KOPT-K1 (cell line): ENCODE data around the gene KRTAP19-4.
"Not testable (repeated sequence)": the region's sequence is repeated elsewhere in the genome, so short reads cannot be mapped to it uniquely, and the experiment has no call there.

Experiments used
- H3K27ac ChIP-seq: fragments of 200-600 bp; sonication (generic); 2 replicates; pipeline ENCODE4 v1.5.1; 2016; ENCODE audit warnings: antibody characterized with exemption, mild to moderate bottlenecking, low read depth, low read length; ENCODE audit not compliant: poor library complexity, severe bottlenecking
- H3K36me3 ChIP-seq: fragments of 200-600 bp; sonication (generic); 2 replicates; pipeline ENCODE4 v1.5.1; 2017; ENCODE audit warnings: antibody characterized with exemption, mild to moderate bottlenecking, low read length, moderate library complexity; ENCODE audit not compliant: insufficient read depth
- H3K9me3 ChIP-seq: fragments of 200-600 bp; sonication (generic); 2 replicates; pipeline ENCODE4 v1.5.1; 2017; ENCODE audit warnings: antibody characterized with exemption, low read length, mild to moderate bottlenecking; ENCODE audit not compliant: insufficient read depth, poor library complexity, severe bottlenecking

KRTAP19-4 gene, protein sequence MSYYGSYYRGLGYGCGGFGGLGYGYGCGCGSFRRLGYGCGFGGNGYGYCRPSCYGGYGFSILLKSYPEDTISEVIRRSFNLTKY

DNA sequence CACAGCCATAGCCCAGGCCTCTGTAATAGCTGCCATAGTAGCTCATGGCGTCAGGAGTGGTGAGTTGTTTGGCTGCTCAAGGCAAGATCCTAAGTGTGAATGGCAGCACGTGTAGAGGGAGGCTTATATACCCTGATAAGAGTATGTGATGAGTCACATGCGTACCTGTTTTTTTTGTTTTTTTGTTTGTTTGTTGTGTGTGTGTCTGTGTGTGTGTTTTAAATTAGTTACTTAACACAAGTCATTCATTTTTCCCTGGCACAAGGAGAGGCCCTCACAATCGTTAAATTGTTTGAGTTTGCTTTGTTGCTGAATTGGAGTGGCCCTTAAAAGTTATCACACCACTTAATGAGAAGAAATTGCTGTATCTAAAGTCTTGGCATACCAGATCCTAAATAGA, at the start of gene KRTAP19-4:
Gene KRTAP19-4, minus strand, starts transcription at position 101 of the 400 bp plus-strand sequence. Its CDS starts 55 bp downstream, at position 46.
- H3K36me3 ChIP-seq = no peaks in the 10 kb centered on the region
- no peaks in the 10 kb centered on the region for H3K9me3 ChIP-seq
- no peak within 1 kb of the TSS for H3K27ac ChIP-seq

DNA sequence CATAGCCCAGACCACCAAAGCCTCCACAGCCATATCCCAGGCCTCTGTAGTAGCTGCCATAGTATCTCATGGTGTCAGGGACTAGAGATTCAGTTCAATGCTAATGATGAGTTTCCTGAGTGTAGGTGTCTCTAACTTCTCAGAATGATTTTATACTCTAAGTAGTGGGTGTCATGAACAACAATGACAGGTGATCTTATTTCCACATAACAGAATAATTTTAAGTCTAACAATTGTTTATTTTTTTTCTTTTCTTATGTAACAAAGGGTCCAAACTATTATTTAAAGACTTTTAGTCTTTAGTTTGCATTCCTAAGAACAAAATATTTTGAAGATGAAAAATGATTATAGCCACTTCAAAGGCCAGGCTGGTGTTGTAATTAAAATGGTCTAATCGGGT, 44.8 kb upstream of the KRTAP19-4 start, which contains the start of gene KRTAP19-6:
Gene KRTAP19-6, minus strand, starts transcription at position 101 of the 400 bp plus-strand sequence. Its CDS starts 31 bp downstream, at position 70.
- Histone ChIP-seq H3K36me3 (no peaks in the 10 kb centered on the region), H3K27ac (no peak within 1 kb of the TSS), H3K9me3 (no peaks in the 10 kb centered on the region)

DNA sequence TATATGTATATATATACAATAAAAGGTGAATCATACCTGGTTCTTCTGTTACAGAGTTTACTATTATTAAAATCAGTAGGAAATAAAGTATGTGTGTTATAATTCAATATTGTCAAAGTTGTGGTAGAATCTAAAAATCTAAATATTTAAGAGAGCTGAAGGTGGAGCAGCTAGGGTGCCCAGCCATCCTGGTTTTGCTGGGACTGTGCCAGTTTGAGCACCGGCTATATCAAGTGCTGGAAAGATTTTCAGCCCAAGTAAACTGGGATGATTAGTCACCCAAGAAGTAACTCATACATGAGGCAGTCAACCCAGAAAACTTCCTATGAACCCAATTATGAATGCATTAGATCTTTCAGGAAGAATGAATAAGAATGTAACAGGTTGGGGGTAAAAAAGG, 21.9 kb upstream of the KRTAP19-4 start:
- H3K27ac ChIP-seq = no peak overlapping the region
- H3K36me3 ChIP-seq = no peaks in the 10 kb centered on the region
- no peaks in the 10 kb centered on the region for H3K9me3 ChIP-seq

- Histone ChIP-seq H3K9me3 (no peaks in the 10 kb centered on the region), H3K27ac (no peak overlapping the region), H3K36me3 (no peaks in the 10 kb centered on the region)
Measured at GRCh38 chr21:30515681-30516080, 18.7 kb upstream of the KRTAP19-4 start.

DNA sequence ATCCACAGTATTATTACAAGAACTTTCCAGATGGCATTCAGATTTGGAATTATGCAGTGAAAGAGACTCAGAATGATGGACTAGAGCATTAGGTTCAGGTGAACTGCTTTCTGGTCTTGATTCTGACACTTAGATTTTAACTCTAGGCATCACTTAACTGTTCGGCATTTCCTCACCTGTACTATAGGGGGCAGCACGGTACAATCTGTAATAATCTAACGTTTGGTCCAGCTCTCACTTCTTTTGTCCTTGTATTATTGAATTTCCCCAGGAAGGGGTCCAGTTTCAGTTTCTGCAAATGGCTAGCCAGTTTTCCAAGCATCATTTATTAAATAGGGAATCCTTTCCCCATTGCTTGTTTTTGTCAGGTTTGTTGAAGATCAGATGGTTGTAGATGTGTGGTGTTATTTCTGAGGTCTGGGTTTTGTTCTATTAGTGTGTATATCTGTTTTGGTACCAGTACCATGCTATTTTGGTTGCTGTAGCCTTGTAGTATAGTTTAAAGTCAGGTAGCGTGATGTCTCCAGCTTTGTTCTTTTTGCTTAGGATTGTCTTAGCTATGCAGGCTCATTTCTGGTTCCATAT, 8.7 kb upstream of the KRTAP19-4 start:
- H3K27ac ChIP-seq, H3K36me3 ChIP-seq, H3K9me3 ChIP-seq: not testable (repeated sequence)

GRCh38 chr21:30502041-30502440, 5.1 kb upstream of the KRTAP19-4 start, which contains the start of gene KRTAP19-5:
TSS of gene KRTAP19-5 (minus strand) at chr21:30502141. CDS start at chr21:30502090, 51 bp downstream.
- no peaks in the 10 kb centered on the region for H3K36me3 ChIP-seq
- no peaks in the 10 kb centered on the region for H3K9me3 ChIP-seq
- no peak within 1 kb of the TSS for H3K27ac ChIP-seq

GRCh38 chr21:30491963-30492428, 5.0 kb downstream of the KRTAP19-4 start, which contains the start of gene KRTAP19-3:
TSS of gene KRTAP19-3 (minus strand) at chr21:30492013. CDS start at chr21:30491957, 56 bp downstream.
- peaks cover 4% of the 10 kb centered on the region for H3K9me3 ChIP-seq
- H3K36me3 ChIP-seq = no peaks in the 10 kb centered on the region
- no peak within 1 kb of the TSS for H3K27ac ChIP-seq

DNA sequence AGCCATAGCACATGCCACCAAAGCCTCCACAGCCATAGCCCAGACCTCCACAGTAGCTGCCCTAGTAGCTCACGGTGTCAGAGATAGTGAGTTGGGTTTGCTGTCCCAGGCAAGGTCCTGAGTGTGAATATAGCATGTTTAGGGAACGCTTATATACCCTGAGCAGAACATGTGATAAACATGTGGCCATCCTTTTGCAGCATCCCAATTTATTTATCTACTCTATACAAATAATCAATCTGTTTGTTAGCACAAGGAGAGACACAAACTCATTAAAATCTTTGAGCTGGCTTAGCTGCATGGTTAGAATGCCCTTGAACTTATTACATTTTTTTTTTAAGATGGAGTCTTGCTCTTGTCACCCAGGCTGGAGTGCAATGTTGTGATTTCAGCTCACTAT, 9.6 kb downstream of the KRTAP19-4 start, which contains the start of gene KRTAP19-2:
Gene KRTAP19-2, minus strand, starts transcription at position 101 of the 400 bp plus-strand sequence. Its CDS starts 88 bp downstream, at position 13.
- peaks cover 20% of the 10 kb centered on the region for H3K9me3 ChIP-seq
- no peaks in the 10 kb centered on the region for H3K36me3 ChIP-seq
- no peak within 1 kb of the TSS for H3K27ac ChIP-seq

GRCh38 chr21:30486180-30486579, 10.8 kb downstream of the KRTAP19-4 start:
- H3K36me3 ChIP-seq = no peaks in the 10 kb centered on the region
- peaks cover 20% of the 10 kb centered on the region for H3K9me3 ChIP-seq
- H3K27ac ChIP-seq = no peak overlapping the region

- H3K9me3 ChIP-seq = peaks cover 17% of the 10 kb centered on the region
- no peaks in the 10 kb centered on the region for H3K36me3 ChIP-seq
- no peak overlapping the region for H3K27ac ChIP-seq
Measured at GRCh38 chr21:30482130-30482529, 14.8 kb downstream of the KRTAP19-4 start.

- no peaks in the 10 kb centered on the region for H3K36me3 ChIP-seq
- H3K9me3 ChIP-seq = no peaks in the 10 kb centered on the region
Measured at GRCh38 chr21:30480145-30480544, 16.8 kb downstream of the KRTAP19-4 start, which contains the start of gene KRTAP19-1. TSS of gene KRTAP19-1 (minus strand) at chr21:30480367. CDS start at chr21:30480317, 50 bp downstream.

DNA sequence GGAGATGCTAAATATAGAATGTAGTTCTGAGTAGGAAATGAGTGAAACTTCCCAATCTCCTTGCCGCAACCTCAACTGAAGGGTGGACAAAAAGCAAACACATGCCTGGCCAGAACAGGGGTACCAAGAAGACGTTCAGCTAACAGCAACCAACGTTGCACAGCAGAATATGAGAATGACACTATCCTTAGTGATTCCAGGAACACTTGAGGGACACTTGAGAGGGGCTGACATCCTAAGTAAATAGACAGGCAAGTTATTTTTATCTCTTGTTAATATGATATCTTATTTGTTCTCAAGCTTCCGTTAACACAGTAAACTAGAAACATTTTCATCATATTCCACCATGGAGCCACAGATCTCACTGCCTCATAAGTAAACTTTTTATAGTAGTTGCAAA, 17.7 kb downstream of the KRTAP19-4 start:
- Histone ChIP-seq H3K27ac (no peak overlapping the region), H3K9me3 (no peaks in the 10 kb centered on the region), H3K36me3 (no peaks in the 10 kb centered on the region)

More at GRCh38 chr21:30480145-30480544, 16.8 kb downstream of the KRTAP19-4 start, which contains the start of gene KRTAP19-1:
- no peak within 1 kb of the TSS for H3K27ac ChIP-seq

GRCh38 chr21:30478004-30478403, 19.0 kb downstream of the KRTAP19-4 start:
- Histone ChIP-seq H3K27ac (no peak overlapping the region), H3K36me3 (no peaks in the 10 kb centered on the region), H3K9me3 (no peaks in the 10 kb centered on the region)

GRCh38 chr21:30468900-30469714, 27.9 kb downstream of the KRTAP19-4 start:
- Histone ChIP-seq H3K27ac (no peak overlapping the region), H3K36me3 (no peaks in the 10 kb centered on the region), H3K9me3 (no peaks in the 10 kb centered on the region)

DNA sequence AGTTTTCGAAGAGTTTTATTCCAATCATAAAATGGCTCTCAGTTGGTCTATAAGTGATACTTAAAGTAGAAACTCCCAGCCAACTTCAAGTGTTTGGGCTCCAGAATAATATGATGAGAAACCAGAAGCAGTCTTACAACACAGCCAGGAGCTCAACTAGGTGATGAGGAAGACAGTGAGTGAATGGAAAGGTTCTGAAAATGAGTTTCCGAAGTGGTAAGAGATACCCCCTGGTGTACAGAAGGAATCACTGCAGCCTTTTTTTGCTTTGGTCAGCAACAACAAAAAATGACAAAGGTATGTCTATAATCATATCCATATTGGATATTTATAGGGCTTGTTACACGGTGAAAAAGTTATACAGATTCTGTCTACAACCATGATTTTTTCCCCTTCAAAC, 33.3 kb downstream of the KRTAP19-4 start:
- no peaks in the 10 kb centered on the region for H3K36me3 ChIP-seq
- no peak overlapping the region for H3K27ac ChIP-seq
- no peaks in the 10 kb centered on the region for H3K9me3 ChIP-seq
